Transverse colon (tissue), 4 donors: ENCODE data around the gene VWA8.

ENCODE experiments used
- EP300 ChIP-seq: sonication (generic); formaldehyde crosslinking; IDR thresholded peaks from one replicate; pipeline ENCODE4 v1.6.1; 2017; ENCODE audit warnings: antibody characterized with exemption, low read depth
- POLR2A ChIP-seq: fragments of 450-650 bp; IDR thresholded peaks from one replicate; pipeline ENCODE4 v1.6.1; 2016; ENCODE audit warnings: antibody characterized with exemption, mild to moderate bottlenecking, moderate library complexity
- POLR2AphosphoS5 ChIP-seq, 3 donors: sonication (generic); formaldehyde crosslinking; IDR thresholded peaks; one replicate each; pipeline ENCODE4 v1.6.1; 2016; ENCODE audit warnings: antibody characterized with exemption in 3 of 3
- TF ChIP-seq, protein P1 (sequence below), 5 experiments: fragments of 200-600 bp in 3 of 5; fragments of 450-650 bp in 2 of 5; sonication (generic) in 3 of 5; IDR thresholded peaks; 1 replicate in 2 of 5; 2 replicates in 3 of 5; pipeline ENCODE4 v1.5.1; 2016 to 2017; ENCODE audit warnings: antibody characterized with exemption in 5 of 5, inconsistent platforms in 3 of 5, mild to moderate bottlenecking in 2 of 5, moderate library complexity in 1 of 5

DNA sequence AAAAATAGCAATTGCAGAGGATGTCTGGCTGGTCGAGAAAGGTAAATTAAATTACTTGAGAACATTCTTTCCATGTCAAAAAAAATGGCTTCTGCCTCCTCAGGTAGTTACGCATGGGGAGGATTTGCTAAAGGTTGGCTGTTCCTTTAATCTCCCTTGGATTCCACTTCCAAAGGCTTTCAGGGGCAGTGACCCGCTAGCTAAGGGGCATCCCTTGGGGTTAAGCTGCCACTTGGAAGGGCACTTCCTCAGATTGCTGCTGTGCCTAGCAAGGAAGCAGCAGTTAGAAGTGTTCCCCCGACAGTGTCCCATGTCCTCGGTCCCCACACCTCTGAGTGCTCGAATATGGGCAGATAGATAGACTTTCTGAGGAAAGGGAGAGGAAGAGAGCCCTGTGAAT, 395.1 kb downstream of the VWA8 start:
- TF ChIP-seq, protein P1, sequence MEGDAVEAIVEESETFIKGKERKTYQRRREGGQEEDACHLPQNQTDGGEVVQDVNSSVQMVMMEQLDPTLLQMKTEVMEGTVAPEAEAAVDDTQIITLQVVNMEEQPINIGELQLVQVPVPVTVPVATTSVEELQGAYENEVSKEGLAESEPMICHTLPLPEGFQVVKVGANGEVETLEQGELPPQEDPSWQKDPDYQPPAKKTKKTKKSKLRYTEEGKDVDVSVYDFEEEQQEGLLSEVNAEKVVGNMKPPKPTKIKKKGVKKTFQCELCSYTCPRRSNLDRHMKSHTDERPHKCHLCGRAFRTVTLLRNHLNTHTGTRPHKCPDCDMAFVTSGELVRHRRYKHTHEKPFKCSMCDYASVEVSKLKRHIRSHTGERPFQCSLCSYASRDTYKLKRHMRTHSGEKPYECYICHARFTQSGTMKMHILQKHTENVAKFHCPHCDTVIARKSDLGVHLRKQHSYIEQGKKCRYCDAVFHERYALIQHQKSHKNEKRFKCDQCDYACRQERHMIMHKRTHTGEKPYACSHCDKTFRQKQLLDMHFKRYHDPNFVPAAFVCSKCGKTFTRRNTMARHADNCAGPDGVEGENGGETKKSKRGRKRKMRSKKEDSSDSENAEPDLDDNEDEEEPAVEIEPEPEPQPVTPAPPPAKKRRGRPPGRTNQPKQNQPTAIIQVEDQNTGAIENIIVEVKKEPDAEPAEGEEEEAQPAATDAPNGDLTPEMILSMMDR (IDR thresholded peaks at IDR 0.05), result no peak
- TF ChIP-seq POLR2AphosphoS5 (IDR thresholded peaks at IDR 0.05), result no peak
- TF ChIP-seq POLR2A, result no peak
- no peak for TF ChIP-seq EP300
